ENCODE results near the gene ADAMTS13. TPM values are rescaled to one million over a fixed set of nuclear protein-coding genes. Genes with fewer than 3 reads are reported as not detected.

Gene ADAMTS13
- total RNA-seq, 4 donors from 2014 or later = 1.8 to 4.9 (median 3.8) TPM; not detected in 1

GRCh38 chr9:133394687-133395271 lies 27.4 kb upstream of the ADAMTS13 start:
- Histone ChIP-seq H3K9me3 (no peaks in the 10 kb centered on the region), H3K27me3 (no peaks in the 10 kb centered on the region), H3K4me3 (no peak overlapping the region), H3K27ac (no peak overlapping the region), H3K4me1 (no peaks in the 10 kb centered on the region), H3K36me3 (no peaks in the 10 kb centered on the region)
- no peak for DNase-seq
- TF ChIP-seq CTCF (IDR thresholded peaks at IDR 0.05) = no peak
- TF ChIP-seq POLR2A (IDR thresholded peaks at IDR 0.05) = no peak
- intact Hi-C loops (cut with DNase I; ENCODE audit: low total_unique reads) = no loop called here

DNA sequence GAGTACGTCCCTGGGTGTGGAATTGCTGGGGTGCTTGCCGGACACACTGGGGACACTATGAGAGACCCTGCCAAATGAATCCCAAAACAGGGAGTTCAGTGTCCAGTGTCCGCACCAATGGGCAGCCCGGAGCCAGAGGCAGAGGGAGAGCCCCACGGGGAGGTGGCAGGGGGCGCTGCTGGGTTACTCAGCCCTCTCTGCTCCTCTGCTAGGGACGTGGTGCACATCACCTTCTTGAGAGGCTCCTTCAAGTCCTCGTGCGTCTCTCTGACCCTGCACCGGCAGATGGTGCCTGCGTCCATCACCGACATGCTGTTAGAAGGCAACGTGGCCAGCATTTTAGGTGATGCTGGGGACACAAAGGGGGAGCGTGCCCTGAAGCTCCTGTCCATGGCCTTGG lies 25.2 kb upstream of the ADAMTS13 start:
- no peak overlapping the region for H3K4me3 ChIP-seq
- H3K27me3 ChIP-seq = no peaks in the 10 kb centered on the region
- H3K36me3 ChIP-seq = no peaks in the 10 kb centered on the region
- no peak for DNase-seq
- no peaks in the 10 kb centered on the region for H3K9me3 ChIP-seq
- H3K4me1 ChIP-seq = no peaks in the 10 kb centered on the region
- intact Hi-C loops (cut with DNase I; ENCODE audit: low total_unique reads) = no loop called here
- H3K27ac ChIP-seq = no peak overlapping the region
- TF ChIP-seq CTCF (IDR thresholded peaks at IDR 0.05) = no peak
- TF ChIP-seq POLR2A (IDR thresholded peaks at IDR 0.05) = no peak

DNA sequence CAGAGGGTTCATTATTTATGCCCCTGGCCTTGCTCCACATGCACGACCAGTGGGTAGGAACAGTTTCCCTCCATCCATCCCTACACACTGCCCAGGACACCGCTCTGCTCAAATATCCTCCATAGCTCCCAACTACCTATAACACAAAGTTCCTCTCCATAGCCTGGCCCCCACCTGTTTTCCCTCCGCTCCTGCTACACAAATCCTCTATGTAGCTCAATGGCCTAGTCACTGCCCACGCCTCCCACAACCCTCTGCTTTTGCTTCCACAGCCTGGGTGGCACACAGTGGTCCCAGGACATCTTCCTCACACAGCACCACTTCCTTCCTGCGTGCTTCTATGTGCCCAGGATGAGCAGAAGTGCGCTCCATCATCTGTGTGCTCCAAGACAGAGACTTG lies 24.8 kb upstream of the ADAMTS13 start:
- no peak overlapping the region for H3K27ac ChIP-seq
- H3K4me1 ChIP-seq = no peaks in the 10 kb centered on the region
- H3K36me3 ChIP-seq = no peaks in the 10 kb centered on the region
- DNase-seq = no peak
- intact Hi-C loops (cut with DNase I; ENCODE audit: low total_unique reads) = no loop called here
- no peaks in the 10 kb centered on the region for H3K27me3 ChIP-seq
- H3K9me3 ChIP-seq = no peaks in the 10 kb centered on the region
- H3K4me3 ChIP-seq = no peak overlapping the region
- TF ChIP-seq CTCF (IDR thresholded peaks at IDR 0.05) (no peak), POLR2A (IDR thresholded peaks at IDR 0.05) (no peak)

GRCh38 chr9:133397895-133398294 lies 24.3 kb upstream of the ADAMTS13 start:
- Histone ChIP-seq H3K4me3 (no peak overlapping the region), H3K36me3 (no peaks in the 10 kb centered on the region), H3K9me3 (no peaks in the 10 kb centered on the region), H3K27ac (no peak overlapping the region), H3K4me1 (no peaks in the 10 kb centered on the region), H3K27me3 (no peaks in the 10 kb centered on the region)
- TF ChIP-seq POLR2A (IDR thresholded peaks at IDR 0.05) = no peak
- DNase-seq = no peak
- intact Hi-C loops (cut with DNase I; ENCODE audit: low total_unique reads) = no loop called here

GRCh38 chr9:133400292-133400691 lies 21.9 kb upstream of the ADAMTS13 start:
- Histone ChIP-seq H3K27ac (no peak overlapping the region), H3K27me3 (no peaks in the 10 kb centered on the region), H3K4me3 (no peak overlapping the region), H3K36me3 (no peaks in the 10 kb centered on the region), H3K4me1 (no peaks in the 10 kb centered on the region), H3K9me3 (no peaks in the 10 kb centered on the region)
- TF ChIP-seq CTCF (IDR thresholded peaks at IDR 0.05) (no peak), POLR2A (IDR thresholded peaks at IDR 0.05) (no peak)
- no peak for DNase-seq
- intact Hi-C loops (cut with DNase I; ENCODE audit: low total_unique reads) = no loop called here

- no peaks in the 10 kb centered on the region for H3K9me3 ChIP-seq
- H3K27me3 ChIP-seq = no peaks in the 10 kb centered on the region
- no peak overlapping the region for H3K27ac ChIP-seq
- no peaks in the 10 kb centered on the region for H3K36me3 ChIP-seq
- intact Hi-C loops (cut with DNase I; ENCODE audit: low total_unique reads) = no loop called here
- no peak for TF ChIP-seq POLR2A (IDR thresholded peaks at IDR 0.05)
- no peak for TF ChIP-seq CTCF (IDR thresholded peaks at IDR 0.05)
- no peak overlapping the region for H3K4me3 ChIP-seq
- H3K4me1 ChIP-seq = no peaks in the 10 kb centered on the region
- no peak for DNase-seq
Observed at GRCh38 chr9:133401588-133401987, 20.6 kb upstream of the ADAMTS13 start.
